NCI-H1436 (cell line): Measurements from ENCODE around the gene TNFRSF8.
"Not testable (repeated sequence)": the region's sequence is repeated elsewhere in the genome, so short reads cannot be mapped to it uniquely, and the experiment has no call there.

ENCODE experiments used
- DNase-seq: peaks from one replicate; lab custom pipeline; 2025; lab: John Stamatoyannopoulos, UW

The TNFRSF8 gene

DNA sequence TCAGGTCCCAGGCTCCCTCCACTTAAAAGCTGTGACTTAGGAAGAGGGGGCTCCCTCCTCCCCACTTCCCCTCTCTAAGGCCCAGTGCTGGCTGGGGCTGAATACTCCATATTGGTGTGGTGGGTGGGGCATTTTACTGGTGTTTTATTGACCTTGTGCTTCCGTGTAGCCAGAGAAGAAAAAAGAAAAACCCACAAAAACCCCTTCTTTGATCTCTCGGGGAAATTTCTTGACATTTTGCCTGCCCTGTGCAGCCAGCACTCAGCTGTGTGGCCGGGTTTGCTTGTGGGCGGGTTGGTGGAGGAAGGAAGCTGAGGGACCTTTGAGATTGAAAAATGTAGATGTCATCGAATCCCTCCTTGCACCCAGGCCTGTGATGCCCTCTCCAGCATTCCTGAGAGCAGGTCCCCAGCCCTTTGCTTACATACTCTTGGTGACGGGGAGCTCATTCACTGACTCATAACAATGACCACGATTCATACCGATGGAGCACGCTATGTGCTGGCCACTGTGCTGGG, 24.8 kb downstream of the TNFRSF8 start:
- no peak for DNase-seq

- DNase-seq = no peak
Observed at GRCh38 chr1:12088607-12089006, 25.5 kb downstream of the TNFRSF8 start.

- DNase-seq = no peak
Observed at GRCh38 chr1:12090326-12090725, 27.2 kb downstream of the TNFRSF8 start.

- no peak for DNase-seq
Observed at GRCh38 chr1:12091191-12091590, 28.1 kb downstream of the TNFRSF8 start.

GRCh38 chr1:12094180-12094579, 31.1 kb downstream of the TNFRSF8 start:
- no peak for DNase-seq

GRCh38 chr1:12095452-12096263, 32.6 kb downstream of the TNFRSF8 start:
- no peak for DNase-seq

DNA sequence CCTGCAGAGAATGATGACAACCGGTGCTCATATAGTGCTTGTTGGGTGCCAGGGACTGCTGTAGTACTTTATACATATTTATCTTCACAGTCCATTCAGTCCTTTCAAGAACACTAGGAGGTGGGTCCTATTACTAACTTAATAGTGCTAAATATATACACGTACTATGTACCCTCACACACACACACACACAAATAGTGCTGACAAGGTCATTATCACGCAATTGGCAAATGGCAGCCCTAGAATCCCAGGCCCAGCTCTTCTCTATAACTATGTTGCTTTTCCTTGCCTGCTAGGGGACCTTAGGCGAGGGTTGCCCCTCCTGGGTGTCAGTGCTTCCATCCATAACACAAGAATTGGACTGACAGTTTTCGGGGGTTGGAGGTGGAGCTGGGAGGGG, 33.5 kb downstream of the TNFRSF8 start:
- DNase-seq = no peak

DNA sequence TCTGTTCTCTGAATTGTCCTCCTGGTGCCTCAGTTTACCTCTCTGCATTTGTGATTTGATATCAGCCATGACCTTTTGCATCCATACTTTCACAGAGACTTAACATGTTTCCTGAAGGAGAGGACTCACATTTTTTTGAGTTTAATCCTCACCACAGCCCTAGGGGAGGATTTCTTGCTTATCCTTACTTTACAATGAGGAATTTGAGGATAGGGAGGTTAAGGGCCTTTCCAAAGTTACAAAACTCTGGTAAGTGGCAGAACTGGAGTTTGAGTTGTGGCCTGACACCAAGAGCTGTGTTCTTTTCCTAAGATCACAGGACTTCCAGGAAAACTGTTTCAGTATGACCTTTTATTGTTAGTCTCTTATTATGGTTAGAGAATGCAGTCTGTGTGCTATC, 34.2 kb downstream of the TNFRSF8 start:
- DNase-seq = no peak

GRCh38 chr1:12098786-12099185, 35.7 kb downstream of the TNFRSF8 start:
- DNase-seq = no peak

DNA sequence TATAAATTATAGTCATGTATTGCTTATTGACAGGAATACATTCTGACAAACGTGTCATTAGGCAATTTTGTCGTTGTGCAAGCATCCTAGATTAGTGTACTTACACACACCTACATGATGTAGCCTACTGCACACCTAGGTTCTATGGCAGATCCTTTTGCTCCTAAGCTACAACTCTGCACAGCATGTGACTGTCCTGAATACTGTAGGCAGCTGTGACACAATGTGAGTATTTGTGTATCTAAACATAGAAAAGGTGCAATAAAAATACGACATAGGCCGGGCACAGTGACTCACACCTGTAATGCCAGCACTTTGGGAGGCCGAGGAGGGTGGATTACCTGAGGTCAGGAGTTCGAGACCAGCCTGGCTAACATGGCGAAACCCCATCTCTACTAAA, 36.5 kb downstream of the TNFRSF8 start:
- DNase-seq = no peak

DNA sequence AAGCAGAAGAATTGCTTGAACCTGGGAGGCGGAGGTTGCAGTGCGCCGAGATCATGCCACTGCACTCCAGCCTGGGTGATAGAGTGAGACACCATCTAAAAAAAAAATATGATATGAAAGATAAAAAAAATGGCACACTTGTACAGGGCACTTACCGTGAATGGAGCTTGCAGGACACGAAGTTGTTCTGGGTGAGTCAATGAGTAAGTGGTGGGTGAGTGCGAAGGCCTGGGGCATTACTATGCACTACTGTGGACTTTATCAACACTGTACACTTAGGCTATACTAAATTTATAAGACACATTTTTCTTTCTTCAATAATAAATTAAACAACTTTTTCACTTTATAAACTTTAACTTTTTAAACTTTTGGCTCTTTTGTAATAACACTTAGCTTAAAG, 37.0 kb downstream of the TNFRSF8 start:
- no peak for DNase-seq

GRCh38 chr1:12101120-12101519, 38.0 kb downstream of the TNFRSF8 start:
- not testable (repeated sequence) for DNase-seq

DNA sequence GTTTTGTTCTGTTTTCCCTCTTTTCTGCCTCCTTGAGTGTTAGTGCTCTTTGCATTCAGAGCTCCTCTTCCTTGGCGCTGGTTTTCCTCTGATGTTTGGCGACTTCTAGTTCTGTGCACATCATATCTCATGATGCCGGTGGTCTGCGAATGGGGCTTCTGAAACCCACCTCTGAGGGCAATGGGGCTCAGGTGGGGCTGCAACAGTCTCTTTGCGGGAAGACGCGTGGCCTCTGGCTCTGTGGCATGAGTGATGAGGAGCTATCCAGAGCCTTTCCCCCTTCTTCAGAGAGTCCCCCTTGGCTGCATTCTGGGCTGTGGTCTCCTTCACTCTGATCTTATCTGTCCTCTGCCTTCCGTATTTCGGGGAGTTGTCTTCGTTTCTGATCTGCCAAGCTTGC, 39.0 kb downstream of the TNFRSF8 start:
- no peak for DNase-seq

GRCh38 chr1:12104417-12104816, 41.3 kb downstream of the TNFRSF8 start:
- no peak for DNase-seq

- DNase-seq = no peak
Observed at GRCh38 chr1:12106153-12106552, 43.0 kb downstream of the TNFRSF8 start.

- DNase-seq = not testable (repeated sequence)
Observed at GRCh38 chr1:12106861-12107260, 43.8 kb downstream of the TNFRSF8 start.

GRCh38 chr1:12107718-12108117, 44.6 kb downstream of the TNFRSF8 start:
- DNase-seq = no peak

GRCh38 chr1:12109901-12110300, 46.8 kb downstream of the TNFRSF8 start:
- no peak for DNase-seq

GRCh38 chr1:12111741-12112140, 48.6 kb downstream of the TNFRSF8 start:
- DNase-seq = no peak

- no peak for DNase-seq
Observed at GRCh38 chr1:12112711-12113161, 49.6 kb downstream of the TNFRSF8 start.

DNA sequence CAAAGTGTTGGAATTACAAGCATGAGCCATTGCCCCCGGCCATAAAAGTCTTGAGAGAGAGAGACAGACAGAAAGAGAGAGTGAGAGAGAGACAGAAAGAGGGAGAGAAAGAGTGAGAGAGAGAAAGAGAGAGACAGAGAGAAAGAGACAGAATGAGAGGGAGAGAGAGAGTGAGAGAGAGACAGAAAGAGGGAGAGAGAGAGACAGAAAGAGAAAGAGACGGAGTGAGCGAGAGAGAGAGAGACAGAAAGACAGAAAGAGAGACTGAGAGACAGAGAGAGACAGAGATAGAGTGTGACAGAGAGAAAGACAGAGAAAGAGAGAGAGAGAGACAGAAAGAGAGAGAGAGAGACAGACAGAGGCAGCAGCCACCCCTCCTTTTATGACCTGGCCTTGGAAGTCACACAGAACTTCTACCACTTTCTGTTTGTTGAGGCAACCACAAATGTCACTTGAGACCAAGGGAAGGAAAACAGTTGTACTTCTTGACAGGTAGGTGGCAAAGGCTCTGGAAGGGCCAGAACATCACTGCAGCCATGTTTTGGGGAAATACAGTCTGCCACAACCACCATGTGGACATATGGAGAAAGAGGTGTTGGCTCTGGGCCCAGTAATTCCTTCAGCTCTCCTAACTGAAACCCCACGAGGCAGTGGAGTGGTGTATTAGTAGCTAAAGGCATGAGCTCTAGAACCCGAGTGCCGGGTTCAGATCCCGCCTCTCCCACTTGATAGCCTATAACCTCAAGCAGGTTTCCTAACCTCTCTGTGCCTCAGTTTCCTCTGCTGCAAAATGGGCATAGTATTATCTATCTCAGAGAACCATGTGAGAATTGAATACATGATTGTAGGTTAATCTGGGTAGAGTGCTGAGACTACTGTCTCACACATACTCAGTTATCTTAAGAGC, 50.6 kb downstream of the TNFRSF8 start:
- no peak for DNase-seq

DNA sequence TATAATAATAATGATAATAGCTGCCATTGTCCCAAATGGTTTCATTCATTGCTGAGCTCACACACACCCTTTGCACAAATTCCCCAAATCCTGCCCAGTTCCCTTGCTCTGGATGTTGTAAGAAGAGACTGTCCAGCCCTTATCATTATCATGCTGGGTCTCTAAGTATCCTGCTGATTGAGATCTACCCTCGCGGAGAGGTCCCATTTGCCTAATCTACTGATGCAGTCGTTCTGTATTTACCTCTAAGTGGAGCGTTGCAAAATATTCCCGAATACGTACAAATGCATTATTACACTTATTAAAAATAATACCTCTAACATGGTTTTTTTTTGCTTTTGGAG, 51.2 kb downstream of the TNFRSF8 start:
- no peak for DNase-seq

GRCh38 chr1:12114916-12115315, 51.8 kb downstream of the TNFRSF8 start:
- DNase-seq = no peak
